ENCODE measurements around the gene ATP2B2. TPM values are rescaled to one million over a fixed set of nuclear protein-coding genes. Genes with fewer than 3 reads are reported as not detected.
A peak's percentile ranks its signal among the peaks of the same experiment; 100 is the strongest.

Gene ATP2B2
- total and polyA plus RNA-seq, 2 experiments from 2014 or later: 0.42 to 0.63 TPM

- H3K27me3 ChIP-seq (ENCODE audit: insufficient read depth): no peaks in the 10 kb centered on the region
- H3K27ac ChIP-seq (ENCODE audit: low read depth): no peak overlapping the region
- no peak overlapping the region for H3K4me3 Mint-ChIP-seq
- no peaks in the 10 kb centered on the region for H3F3A ChIP-seq (replicated peaks; ENCODE audit: low read depth)
- ATAC-seq (no peak), DNase-seq (ENCODE audit: low spot score) (no peak)
- H3K4me3 ChIP-seq: no peak overlapping the region
- H3K36me3 ChIP-seq (ENCODE audit: insufficient read depth): no peaks in the 10 kb centered on the region
- H3K9me2 ChIP-seq (ENCODE audit: insufficient read depth): no peaks in the 10 kb centered on the region
- H3K79me2 ChIP-seq (replicated peaks; ENCODE audit: insufficient read depth): no peaks in the 10 kb centered on the region
- H3K4me1 ChIP-seq (ENCODE audit: insufficient read depth): peaks cover 5% of the 10 kb centered on the region; the same call in 1 of the 2 replicates
- H3K4me2 ChIP-seq: no peak overlapping the region
- TF ChIP-seq CTCF (conservative IDR thresholded peaks at IDR 0.05; ENCODE audit: low read depth in 2 of 2): no peak
- H4K20me1 ChIP-seq (replicated peaks; ENCODE audit: insufficient read depth): no peaks in the 10 kb centered on the region
- no peak overlapping the region for H2AFZ ChIP-seq
- H3K4me1 Mint-ChIP-seq: peaks cover 8% of the 10 kb centered on the region
- peaks cover 8% of the 10 kb centered on the region for H3K36me3 Mint-ChIP-seq (ENCODE audit: low read depth)
- no peaks in the 10 kb centered on the region for H3K27me3 Mint-ChIP-seq (ENCODE audit: insufficient read depth, low read depth, poor library complexity)
- H3K9me3 Mint-ChIP-seq: no peaks in the 10 kb centered on the region; the same call in 2 of the 3 replicates
- no peak overlapping the region; the same call in 1 of the 2 replicates for H3K27ac Mint-ChIP-seq
Observed at GRCh38 chr3:10291641-10292040, 213.7 kb downstream of the ATP2B2 start.

- DNase-seq (ENCODE audit: low spot score) (no peak), ATAC-seq (peak; percentile 12)
- Histone ChIP-seq H3F3A (replicated peaks; ENCODE audit: low read depth) (no peaks in the 10 kb centered on the region), H3K4me2 (no peak overlapping the region), H3K27ac (ENCODE audit: low read depth) (no peak overlapping the region), H4K20me1 (replicated peaks; ENCODE audit: insufficient read depth) (no peaks in the 10 kb centered on the region), H3K27me3 (ENCODE audit: insufficient read depth) (no peaks in the 10 kb centered on the region), H3K4me1 (ENCODE audit: insufficient read depth) (peaks cover 8% of the 10 kb centered on the region; the same call in 1 of the 2 replicates), H3K4me3 (no peak overlapping the region), H2AFZ (no peak overlapping the region), H3K79me2 (replicated peaks; ENCODE audit: insufficient read depth) (no peaks in the 10 kb centered on the region), H3K9me2 (ENCODE audit: insufficient read depth) (no peaks in the 10 kb centered on the region), H3K36me3 (ENCODE audit: insufficient read depth) (0 out of 2 replicates have a peak, but pooled peaks cover 3% of the 10 kb centered on the region)
- H3K4me1 Mint-ChIP-seq: peaks cover 15% of the 10 kb centered on the region
- no peaks in the 10 kb centered on the region for H3K27me3 Mint-ChIP-seq (ENCODE audit: insufficient read depth, low read depth, poor library complexity)
- peaks cover 9% of the 10 kb centered on the region for H3K36me3 Mint-ChIP-seq (ENCODE audit: low read depth)
- no peak overlapping the region; the same call in 1 of the 2 replicates for H3K27ac Mint-ChIP-seq
- H3K4me3 Mint-ChIP-seq: no peak overlapping the region
- H3K9me3 Mint-ChIP-seq: no peaks in the 10 kb centered on the region; the same call in 2 of the 3 replicates
- no peak for TF ChIP-seq ZNF331 (CRISPR knock-in tag; IDR thresholded peaks at IDR 0.05; ENCODE audit: low read depth)
- no peak for TF ChIP-seq EZH2 (IDR thresholded peaks at IDR 0.05; ENCODE audit: low read depth, unreplicated experiment)
- no peak for TF ChIP-seq POLR2AphosphoS5 (IDR thresholded peaks at IDR 0.05; ENCODE audit: low read depth)
- no peak for TF ChIP-seq CTCF (conservative IDR thresholded peaks at IDR 0.05; ENCODE audit: low read depth in 2 of 2)
- TF ChIP-seq ZNF114 (CRISPR knock-in tag; IDR thresholded peaks at IDR 0.05): no peak
- TF ChIP-seq JUNB (IDR thresholded peaks at IDR 0.05; ENCODE audit: unreplicated experiment): no peak
- no peak for TF ChIP-seq ETS1 (IDR thresholded peaks at IDR 0.05)
- no peak for TF ChIP-seq ZNF462 (CRISPR knock-in tag; IDR thresholded peaks at IDR 0.05)
Observed at GRCh38 chr3:10290481-10291176, 214.8 kb downstream of the ATP2B2 start.

All from GM23338 (cell line).